NCI-H524 treated with DMSO at 0.1 percent for 48 hours (cell line): ENCODE results near the gene MEPE.
"Not testable (repeated sequence)": the region's sequence is repeated elsewhere in the genome, so short reads cannot be mapped to it uniquely, and the experiment has no call there.

Experiments
- DNase-seq: peaks from one replicate; lab custom pipeline; 2025; lab: John Stamatoyannopoulos, UW

The MEPE gene

DNA sequence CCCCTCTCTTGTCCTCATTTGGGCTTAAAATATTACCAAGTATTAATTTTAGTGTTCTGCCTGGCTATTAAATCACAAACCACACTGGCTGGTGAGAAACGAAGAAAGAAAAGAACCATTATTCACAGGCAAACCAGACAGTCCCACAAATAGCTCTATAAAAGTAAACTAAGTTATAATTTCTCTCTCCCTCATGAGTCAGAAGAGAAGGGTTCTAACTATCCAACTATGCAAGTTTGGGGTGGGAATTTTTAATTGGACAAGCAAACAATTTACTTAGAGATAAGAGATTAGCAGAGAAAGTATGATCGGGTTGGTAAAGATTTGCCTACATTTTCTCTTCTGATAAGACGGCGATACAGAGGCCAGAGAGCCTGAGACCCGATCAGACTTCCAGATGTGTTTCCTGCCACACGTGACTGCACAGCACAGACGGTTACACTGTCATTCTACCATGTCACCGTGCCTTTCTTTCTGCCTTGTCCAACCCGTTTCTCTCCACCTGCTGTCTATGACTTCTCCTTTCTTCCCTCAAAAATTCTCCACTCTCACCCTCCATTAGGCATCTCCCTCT lies 52.3 kb downstream of the MEPE start:
- no peak for DNase-seq

DNA sequence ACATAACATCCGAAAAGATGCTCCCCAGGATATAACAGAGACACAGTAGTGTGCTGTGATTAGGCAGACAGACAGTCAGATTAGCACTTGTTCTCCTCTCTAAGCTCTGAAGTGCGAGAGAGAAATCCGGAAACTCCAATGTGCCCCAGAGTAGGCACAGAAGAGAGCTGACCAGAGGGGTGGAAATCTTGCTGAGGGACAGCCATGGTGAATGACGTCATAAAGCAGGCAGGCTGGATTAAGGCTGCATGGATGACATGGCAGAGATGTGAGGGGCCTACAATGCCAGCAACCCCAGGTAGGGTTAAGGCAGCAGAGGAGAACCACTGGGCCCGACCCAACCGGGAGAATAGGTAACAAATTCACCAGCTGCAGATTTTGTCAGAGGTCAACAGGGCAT lies 53.3 kb downstream of the MEPE start:
- no peak for DNase-seq

DNA sequence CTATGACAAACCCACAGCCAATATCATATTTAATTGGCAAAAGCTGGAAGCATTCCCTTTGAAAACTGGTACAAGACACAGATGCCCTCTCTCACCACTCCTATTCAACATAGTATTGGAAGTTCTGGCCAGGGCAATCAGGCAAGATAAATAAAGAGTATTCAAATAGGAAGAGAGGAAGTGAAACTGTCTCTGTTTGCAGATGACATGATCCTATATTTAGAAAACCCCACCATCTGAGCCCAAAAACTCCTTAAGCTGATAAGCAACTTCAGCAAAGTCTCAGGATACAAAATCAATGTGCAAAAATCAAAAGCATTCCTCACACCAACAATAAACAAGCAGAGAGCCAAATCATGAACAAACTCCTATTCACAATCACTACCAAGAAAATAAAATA lies 58.0 kb downstream of the MEPE start:
- DNase-seq: not testable (repeated sequence)

DNA sequence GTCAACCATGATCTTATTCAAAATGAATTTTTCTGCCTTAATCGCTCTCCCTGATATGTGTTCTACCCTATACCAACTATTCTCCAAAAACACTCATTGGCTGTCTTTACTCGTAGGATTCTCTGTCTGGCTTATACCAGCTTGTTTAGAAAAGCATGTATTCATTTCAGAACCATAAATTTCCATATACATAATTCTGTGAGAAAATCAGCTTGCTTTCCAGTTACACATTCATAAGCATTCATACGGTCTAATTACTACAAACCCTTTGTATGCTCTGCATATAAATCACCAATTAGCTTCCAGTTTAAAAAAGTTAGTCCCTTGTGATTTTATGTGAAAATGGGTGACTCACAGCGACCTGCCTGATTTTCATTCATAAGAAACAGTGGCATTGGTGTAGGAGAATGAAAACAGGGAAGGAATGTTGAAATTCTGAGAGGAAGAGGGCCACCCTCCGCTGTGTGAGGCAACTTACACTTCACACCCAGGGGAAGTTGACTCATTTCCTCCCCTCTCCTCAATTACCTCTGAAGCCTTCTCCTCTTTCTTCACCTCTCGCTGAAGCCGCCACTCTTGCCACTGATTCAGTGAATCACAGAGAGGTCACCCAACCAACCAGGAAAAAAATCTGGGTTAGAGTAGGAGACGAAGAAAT lies 63.3 kb downstream of the MEPE start:
- no peak for DNase-seq
